MM.1S (cell line): ENCODE data around the gene NCLN.

ENCODE experiments used
- DNase-seq: peaks from one replicate; pipeline ENCODE4 v3.0.0-alpha.2; 2015
- H2AFZ ChIP-seq: fragments of 300-600 bp; sonication (generic); 2 replicates; pipeline ENCODE4 v1.6.0; 2016; ENCODE audit warnings: antibody characterized with exemption, low read length
- H3F3A ChIP-seq: fragments of 300-600 bp; sonication (generic); 2 replicates; pipeline ENCODE4 v1.6.1; 2016; ENCODE audit warnings: mild to moderate bottlenecking, antibody characterized with exemption, low read length, moderate library complexity, mixed read lengths; ENCODE audit not compliant: insufficient read depth
- H3K27ac ChIP-seq: fragments of 300-600 bp; sonication (generic); 2 replicates; pipeline ENCODE4 v1.5.1; 2016; ENCODE audit warnings: mild to moderate bottlenecking, low read length
- H3K27me3 ChIP-seq: fragments of 300-600 bp; sonication (generic); replicated peaks from 2 replicates; pipeline ENCODE4 v1.6.0; 2016; ENCODE audit warnings: low read length; ENCODE audit not compliant: insufficient read depth
- H3K36me3 ChIP-seq: fragments of 300-600 bp; sonication (generic); replicated peaks from 2 replicates; pipeline ENCODE4 v1.6.1; 2016; ENCODE audit warnings: mild to moderate bottlenecking, low read length, mixed read lengths; ENCODE audit not compliant: insufficient read depth
- H3K4me1 ChIP-seq: fragments of 300-600 bp; sonication (generic); 2 replicates; pipeline ENCODE4 v1.6.1; 2016; ENCODE audit warnings: low read length, mixed read lengths
- H3K4me2 ChIP-seq: fragments of 300-600 bp; sonication (generic); 2 replicates; pipeline ENCODE4 v1.6.0; 2016; ENCODE audit warnings: low read depth, low read length
- H3K4me3 ChIP-seq: fragments of 300-600 bp; sonication (generic); 2 replicates; pipeline ENCODE4 v1.5.1; 2016; ENCODE audit warnings: low read length, mixed read lengths
- H3K79me2 ChIP-seq: fragments of 300-600 bp; sonication (generic); 2 replicates; pipeline ENCODE4 v1.6.1; 2016; ENCODE audit warnings: mixed run types, low read length, mixed read lengths
- H3K9ac ChIP-seq: fragments of 300-600 bp; sonication (generic); 2 replicates; pipeline ENCODE4 v1.6.1; 2016; ENCODE audit warnings: low read length, mixed read lengths
- H3K9me2 ChIP-seq: fragments of 300-600 bp; sonication (generic); replicated peaks from 2 replicates; pipeline ENCODE4 v1.6.1; 2016; ENCODE audit warnings: mild to moderate bottlenecking, low read length, mixed read lengths; ENCODE audit not compliant: insufficient read depth
- H3K9me3 ChIP-seq: fragments of 300-600 bp; sonication (generic); replicated peaks from 2 replicates; pipeline ENCODE4 v1.6.1; 2016; ENCODE audit warnings: mild to moderate bottlenecking, low read length, mixed read lengths; ENCODE audit not compliant: insufficient read depth
- H4K20me1 ChIP-seq: fragments of 300-600 bp; sonication (generic); 2 replicates; pipeline ENCODE4 v1.6.1; 2016; ENCODE audit warnings: mild to moderate bottlenecking, low read length, moderate library complexity, mixed read lengths; ENCODE audit not compliant: insufficient read depth
- CTCF ChIP-seq: fragments of 300-600 bp; sonication (generic); IDR thresholded peaks from 2 replicates; pipeline ENCODE4 v1.5.1; 2016; ENCODE audit warnings: antibody characterized with exemption, low read length, mixed read lengths
- EZH2 ChIP-seq: fragments of 300-600 bp; sonication (generic); optimal IDR thresholded peaks from 2 replicates; pipeline ENCODE3; 2017; ENCODE audit warnings: low read depth, mild to moderate bottlenecking, antibody characterized with exemption, low read length, mixed read lengths
- EZH2phosphoT487 ChIP-seq: fragments of 300-600 bp; sonication (generic); IDR thresholded peaks from 2 replicates; pipeline ENCODE4 v1.6.1; 2018; ENCODE audit warnings: antibody characterized with exemption, low read length

Gene NCLN

GRCh38 chr19:3176715-3177501 lies 8.8 kb upstream of the NCLN start:
- Histone ChIP-seq H2AFZ (no peak overlapping the region), H3K9me3 (no peaks in the 10 kb centered on the region), H3K27me3 (peaks cover 48% of the 10 kb centered on the region), H3K4me2 (no peak overlapping the region), H3K4me3 (no peak overlapping the region), H3K9me2 (no peaks in the 10 kb centered on the region), H3K79me2 (no peaks in the 10 kb centered on the region), H4K20me1 (no peaks in the 10 kb centered on the region), H3F3A (no peaks in the 10 kb centered on the region), H3K4me1 (no peaks in the 10 kb centered on the region), H3K27ac (no peak overlapping the region), H3K36me3 (no peaks in the 10 kb centered on the region), H3K9ac (no peak overlapping the region)
- TF ChIP-seq CTCF: no peak
- TF ChIP-seq EZH2phosphoT487: no peak
- no peak for TF ChIP-seq EZH2
- no peak for DNase-seq

GRCh38 chr19:3178377-3178972 lies 7.3 kb upstream of the NCLN start, which contains the start of gene S1PR4:
TSS of gene S1PR4 (plus strand) at chr19:3178769. CDS start at chr19:3178793, 24 bp downstream.
- no peaks in the 10 kb centered on the region for H4K20me1 ChIP-seq
- no peak within 1 kb of the TSS for H2AFZ ChIP-seq
- H3K27ac ChIP-seq: no peak within 1 kb of the TSS
- H3K27me3 ChIP-seq: peaks cover 46% of the 10 kb centered on the region
- no peaks in the 10 kb centered on the region for H3F3A ChIP-seq
- H3K4me2 ChIP-seq: no peak within 1 kb of the TSS
- no peak for TF ChIP-seq CTCF
- TF ChIP-seq EZH2: no peak
- H3K9me2 ChIP-seq: no peaks in the 10 kb centered on the region
- no peak within 1 kb of the TSS for H3K4me3 ChIP-seq
- H3K9ac ChIP-seq: no peak within 1 kb of the TSS
- no peaks in the 10 kb centered on the region for H3K4me1 ChIP-seq
- no peaks in the 10 kb centered on the region for H3K36me3 ChIP-seq
- H3K9me3 ChIP-seq: no peaks in the 10 kb centered on the region
- no peaks in the 10 kb centered on the region for H3K79me2 ChIP-seq
- DNase-seq: no peak

GRCh38 chr19:3178973-3179738 lies 6.6 kb upstream of the NCLN start:
- H4K20me1 ChIP-seq: no peaks in the 10 kb centered on the region
- H3K27me3 ChIP-seq: peaks cover 46% of the 10 kb centered on the region
- no peaks in the 10 kb centered on the region for H3K9me2 ChIP-seq
- no peaks in the 10 kb centered on the region for H3F3A ChIP-seq
- no peak for DNase-seq
- H3K27ac ChIP-seq: no peak overlapping the region
- no peak overlapping the region for H3K4me3 ChIP-seq
- H2AFZ ChIP-seq: no peak overlapping the region
- TF ChIP-seq CTCF: no peak
- no peak for TF ChIP-seq EZH2
- TF ChIP-seq EZH2phosphoT487: no peak
- no peak overlapping the region for H3K9ac ChIP-seq
- H3K4me2 ChIP-seq: no peak overlapping the region
- no peaks in the 10 kb centered on the region for H3K4me1 ChIP-seq
- H3K79me2 ChIP-seq: no peaks in the 10 kb centered on the region
- H3K36me3 ChIP-seq: no peaks in the 10 kb centered on the region
- H3K9me3 ChIP-seq: no peaks in the 10 kb centered on the region
